GM19372 (cell line): ENCODE data around the gene MGAT5.

Source experiments
- ATAC-seq: cut with Tn5 transposase; IDR thresholded peaks from one replicate; pipeline ENCODE4 v1.9.1; 2021; ENCODE audit warnings: mild to moderate bottlenecking, low read depth, moderate library complexity; ENCODE audit not compliant: unreplicated experiment

The MGAT5 gene

DNA sequence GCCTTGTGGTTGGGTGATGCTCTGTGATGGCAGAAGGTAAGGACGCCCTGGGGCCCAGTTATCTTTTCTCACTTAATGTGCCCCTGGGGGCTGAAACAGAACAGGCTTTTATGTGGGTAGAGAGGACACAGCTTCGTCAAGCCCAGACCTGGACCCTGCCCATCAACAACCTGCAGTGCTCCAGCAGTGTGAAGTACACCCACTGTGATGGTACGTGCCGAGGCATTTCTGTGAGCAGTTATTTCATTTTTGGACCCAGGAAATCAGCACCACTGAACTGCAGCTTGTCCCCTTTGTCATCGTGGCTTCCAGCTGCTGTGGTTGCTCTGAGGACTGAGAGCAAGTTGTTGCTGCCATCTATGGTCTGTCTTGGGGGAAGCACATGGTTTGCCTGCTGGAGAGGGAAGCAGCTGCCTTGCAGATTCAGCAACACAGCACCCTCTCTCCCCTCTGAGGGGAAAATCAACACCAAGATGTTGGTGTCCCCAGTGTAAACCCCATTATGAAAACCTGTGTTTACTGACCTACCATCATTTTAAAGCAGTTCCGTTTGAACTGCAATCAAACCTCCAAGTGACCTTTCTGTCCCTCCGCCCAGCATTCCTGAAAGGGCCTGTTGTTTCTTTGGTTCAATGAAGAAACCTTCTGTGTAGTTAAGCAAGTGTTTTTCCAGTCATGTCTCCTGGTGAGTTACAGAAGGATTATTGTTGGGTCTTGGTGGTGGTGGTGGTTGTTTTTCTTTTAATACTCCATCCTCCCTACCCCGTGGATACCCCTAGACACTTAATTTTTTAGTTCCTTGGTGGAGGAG is 158.2 kb downstream of the MGAT5 start:
- peak; percentile 99 for ATAC-seq

DNA sequence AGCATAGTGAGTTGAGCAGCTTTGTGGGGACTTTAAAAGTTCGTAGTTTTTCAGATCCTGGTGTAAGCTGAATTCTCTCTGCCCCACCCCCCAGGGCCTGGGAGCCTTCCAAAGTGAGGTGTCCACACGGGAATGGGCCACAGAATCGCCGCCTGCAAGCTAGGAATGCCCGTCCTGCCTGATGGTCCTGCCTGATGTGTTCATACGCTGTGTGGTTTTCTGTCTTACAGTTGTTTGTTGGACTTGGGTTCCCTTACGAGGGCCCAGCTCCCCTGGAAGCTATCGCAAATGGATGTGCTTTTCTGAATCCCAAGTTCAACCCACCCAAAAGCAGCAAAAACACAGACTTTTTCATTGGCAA is 158.7 kb downstream of the MGAT5 start:
- ATAC-seq, result no peak

DNA sequence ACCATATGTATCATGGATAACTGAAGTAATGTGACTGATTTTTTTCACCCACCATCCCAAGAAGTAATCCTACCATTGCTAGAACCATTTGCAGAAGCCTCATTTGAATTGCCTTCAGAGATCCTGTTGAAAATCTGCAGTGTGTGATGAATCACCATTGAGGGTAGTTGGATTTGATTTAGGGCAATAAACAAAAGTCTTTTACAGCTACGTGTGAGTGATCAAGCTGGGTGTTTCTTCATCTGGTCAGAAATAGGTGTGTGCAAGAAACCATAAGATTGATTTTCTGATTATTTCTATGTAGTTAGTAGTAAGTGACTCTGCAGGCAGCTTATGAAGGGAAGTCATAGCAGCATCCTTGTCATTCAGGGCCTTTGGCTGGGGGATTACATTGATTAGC is 159.6 kb downstream of the MGAT5 start:
- ATAC-seq, result no peak

DNA sequence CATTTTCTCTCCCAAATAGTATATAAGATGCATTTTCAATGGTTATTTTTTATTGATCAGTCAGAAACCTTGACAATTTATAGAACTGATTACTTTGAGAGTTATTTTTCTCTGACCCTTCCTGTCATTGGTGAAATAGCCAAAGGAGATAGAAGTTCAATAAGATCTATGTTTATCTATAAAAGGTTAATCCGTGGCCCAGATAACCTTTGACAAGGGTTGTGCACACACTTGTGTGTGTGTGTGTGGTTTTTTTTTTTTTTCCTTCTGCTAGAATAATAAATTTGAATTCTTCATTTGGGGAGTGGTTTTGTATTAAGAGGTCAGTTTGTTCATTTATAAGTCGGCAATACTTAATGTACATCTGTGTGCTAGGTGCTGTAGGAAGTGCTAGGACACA is 160.0 kb downstream of the MGAT5 start:
- no peak for ATAC-seq

- ATAC-seq, result no peak
Observed at GRCh38 chr2:134416018-134416417, 162.1 kb downstream of the MGAT5 start.

- no peak for ATAC-seq
Observed at GRCh38 chr2:134416637-134417036, 162.8 kb downstream of the MGAT5 start.

GRCh38 chr2:134417968-134418582 is 164.2 kb downstream of the MGAT5 start:
- ATAC-seq, result no peak

GRCh38 chr2:134420259-134420658 is 166.4 kb downstream of the MGAT5 start:
- no peak for ATAC-seq

- no peak for ATAC-seq
Observed at GRCh38 chr2:134420920-134421319, 167.0 kb downstream of the MGAT5 start.

DNA sequence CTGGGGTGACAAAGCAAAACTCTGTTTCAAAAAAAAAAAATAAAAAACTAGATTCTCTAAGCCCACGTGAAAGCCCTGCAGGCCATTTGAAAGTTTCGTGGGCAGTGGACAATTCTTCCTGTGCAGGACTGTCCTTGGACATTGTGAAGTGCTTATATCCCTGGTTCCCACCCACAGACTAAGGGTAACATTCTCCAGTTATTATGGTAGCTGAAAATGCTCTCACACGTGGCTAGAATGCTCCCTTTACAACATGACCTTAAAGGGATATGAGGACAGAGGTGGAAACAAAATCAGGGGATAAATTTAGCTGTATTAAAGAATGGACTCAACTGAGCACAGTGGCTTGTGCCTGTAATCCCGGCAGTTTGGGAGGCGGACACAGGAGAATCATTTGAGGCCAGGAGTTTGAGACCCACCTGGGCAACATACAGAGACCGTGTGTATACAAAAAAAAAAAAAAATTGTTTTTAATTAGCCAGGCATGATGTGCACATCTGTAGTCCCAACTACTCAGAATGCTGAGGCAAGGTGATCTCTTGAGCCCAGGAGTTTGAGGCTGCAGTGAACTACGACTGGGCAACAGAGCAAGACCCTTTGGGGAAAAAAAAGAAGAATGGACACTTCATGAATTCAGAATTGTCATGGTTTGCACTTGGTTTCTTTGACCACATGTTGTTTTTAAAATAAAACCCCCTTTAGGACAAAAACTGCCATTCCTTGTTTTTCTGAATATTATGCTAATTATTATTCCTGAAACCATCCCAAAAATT is 167.9 kb downstream of the MGAT5 start:
- ATAC-seq, result no peak

DNA sequence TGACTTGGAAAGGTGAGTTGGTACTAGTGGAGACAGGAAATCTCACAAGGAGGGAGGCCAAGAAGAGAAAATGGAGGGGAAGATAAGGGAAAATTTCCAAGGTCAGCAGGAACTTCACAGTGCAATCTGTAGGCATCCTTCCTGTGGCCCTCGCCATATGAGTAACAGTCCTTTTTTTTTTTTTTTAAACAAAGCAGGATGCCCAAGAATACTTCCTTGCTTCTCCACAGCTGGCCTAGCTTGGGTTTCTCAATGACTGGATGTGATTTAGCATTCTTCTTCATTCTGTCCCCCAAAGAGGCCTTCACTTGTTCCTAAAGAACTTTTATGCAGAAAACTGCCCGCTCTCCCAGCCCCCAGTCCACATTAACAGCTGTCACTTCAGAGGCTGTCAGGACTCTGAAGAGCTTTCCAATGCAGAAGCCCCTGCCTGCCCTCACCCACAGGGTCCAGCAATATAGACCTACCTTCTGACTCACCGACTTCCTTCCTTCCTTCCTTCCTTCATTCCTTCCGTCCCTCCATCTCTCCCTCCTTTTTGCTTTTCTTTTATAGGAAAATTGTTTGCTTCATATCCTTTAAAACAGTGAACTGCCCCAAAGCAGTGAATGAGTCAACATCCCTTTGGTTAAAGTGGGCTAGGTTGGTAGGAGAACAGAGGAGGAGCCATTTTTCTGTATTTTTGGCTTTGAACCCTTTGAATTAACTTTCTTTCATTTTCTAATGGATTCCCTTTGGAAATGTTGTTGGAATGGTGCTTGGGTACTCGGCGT is 172.0 kb downstream of the MGAT5 start:
- no peak for ATAC-seq

DNA sequence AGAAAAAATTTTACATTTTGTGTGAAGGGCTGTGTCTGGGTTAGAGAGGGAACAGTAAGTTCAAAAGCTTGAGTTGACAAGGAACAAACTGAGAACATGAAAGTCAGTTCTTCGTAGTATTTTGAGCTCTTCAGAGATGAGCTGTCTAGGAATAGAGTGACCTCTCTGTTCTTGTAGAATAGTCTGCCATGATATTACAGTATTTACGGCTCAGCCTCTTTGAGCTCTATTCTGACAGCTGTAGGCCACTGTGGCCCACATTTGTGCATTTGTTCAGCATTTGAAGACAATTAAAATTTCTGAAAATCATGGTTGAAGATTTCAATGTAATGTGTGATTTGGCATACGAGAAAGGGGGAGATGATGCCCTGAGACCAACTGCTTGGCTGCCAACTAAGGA is 172.8 kb downstream of the MGAT5 start:
- no peak for ATAC-seq

GRCh38 chr2:134429886-134430285 is 176.0 kb downstream of the MGAT5 start:
- no peak for ATAC-seq

- no peak for ATAC-seq
Observed at GRCh38 chr2:134431838-134432434, 178.1 kb downstream of the MGAT5 start.

DNA sequence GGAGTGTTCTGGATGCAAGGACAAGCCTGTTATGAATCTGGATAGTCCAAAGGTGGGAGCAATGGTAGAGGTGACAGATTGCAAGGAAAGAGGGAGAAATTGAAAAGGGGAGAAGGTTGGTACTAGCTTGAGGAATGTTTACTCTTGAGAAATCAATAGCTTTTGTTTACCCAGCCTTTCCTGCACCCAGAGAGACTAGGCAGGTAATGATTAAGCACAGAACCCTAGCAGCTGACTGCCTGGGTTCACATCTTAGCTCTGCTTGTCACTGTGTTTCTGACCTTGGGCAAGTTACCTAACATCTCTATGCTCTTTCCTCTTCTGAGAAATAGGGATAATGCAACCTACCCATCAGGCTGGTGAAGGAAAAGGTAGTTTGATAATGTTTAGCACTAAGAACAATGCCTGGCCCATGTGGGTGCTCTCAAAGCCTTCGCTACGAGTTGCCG is 178.6 kb downstream of the MGAT5 start:
- ATAC-seq, result no peak

GRCh38 chr2:134433469-134433868 is 179.6 kb downstream of the MGAT5 start:
- ATAC-seq, result no peak

GRCh38 chr2:134433979-134434378 is 180.1 kb downstream of the MGAT5 start:
- ATAC-seq, result no peak

GRCh38 chr2:134435505-134435904 is 181.6 kb downstream of the MGAT5 start:
- no peak for ATAC-seq

- ATAC-seq, result no peak
Observed at GRCh38 chr2:134435936-134436335, 182.1 kb downstream of the MGAT5 start.

DNA sequence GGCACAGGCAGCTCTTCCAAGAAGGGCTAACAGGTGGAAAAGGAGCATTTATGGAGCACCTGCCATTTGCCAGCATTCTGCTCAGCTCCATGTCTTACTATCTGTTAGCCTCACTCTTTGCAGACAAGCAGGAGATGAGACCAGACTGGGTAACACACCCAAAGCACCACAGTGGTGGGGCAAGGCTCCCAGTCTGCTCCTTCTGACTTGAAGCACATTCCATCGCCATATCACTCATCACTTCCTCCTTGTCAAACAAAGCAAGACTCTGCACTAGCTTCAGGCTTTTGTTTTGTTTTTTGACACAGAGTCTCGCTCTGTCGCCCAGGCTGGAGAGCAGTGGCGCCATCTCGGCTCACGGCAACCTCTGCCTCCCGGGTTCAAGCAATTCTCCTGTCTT is 182.8 kb downstream of the MGAT5 start:
- ATAC-seq, result no peak
